NCI-H146 (cell line): ENCODE data around the gene MKI67.
"Not testable (repeated sequence)": the region's sequence is repeated elsewhere in the genome, so short reads cannot be mapped to it uniquely, and the experiment has no call there.

Source experiments
- DNase-seq: peaks from one replicate; lab custom pipeline; 2025; lab: John Stamatoyannopoulos, UW

Gene MKI67

GRCh38 chr10:128150045-128150493 lies 23.8 kb upstream of the MKI67 start:
- DNase-seq, result peak; percentile 52

- no peak for DNase-seq
Observed at GRCh38 chr10:128149267-128150014, 23.2 kb upstream of the MKI67 start.

- DNase-seq, result no peak
Observed at GRCh38 chr10:128147669-128148068, 21.4 kb upstream of the MKI67 start.

- DNase-seq, result no peak
Observed at GRCh38 chr10:128147064-128147463, 20.8 kb upstream of the MKI67 start.

GRCh38 chr10:128144547-128144946 lies 18.3 kb upstream of the MKI67 start:
- DNase-seq, result no peak

GRCh38 chr10:128143531-128143930 lies 17.3 kb upstream of the MKI67 start:
- no peak for DNase-seq

- no peak for DNase-seq
Observed at GRCh38 chr10:128140425-128140824, 14.2 kb upstream of the MKI67 start.

GRCh38 chr10:128138429-128138828 lies 12.2 kb upstream of the MKI67 start:
- DNase-seq, result not testable (repeated sequence)

- DNase-seq, result no peak
Observed at GRCh38 chr10:128137877-128138276, 11.7 kb upstream of the MKI67 start.

- no peak for DNase-seq
Observed at GRCh38 chr10:128130051-128130450, 3.8 kb upstream of the MKI67 start.

GRCh38 chr10:128128582-128128981 lies 2.4 kb upstream of the MKI67 start:
- DNase-seq, result no peak

GRCh38 chr10:128125416-128125943 lies 743 bp downstream of the MKI67 start:
- peak; percentile 10 for DNase-seq

- DNase-seq, result peak; percentile 4
Observed at GRCh38 chr10:128124813-128125403, 1.3 kb downstream of the MKI67 start.

- DNase-seq, result no peak
Observed at GRCh38 chr10:128123846-128124245, 2.4 kb downstream of the MKI67 start.

- DNase-seq, result no peak
Observed at GRCh38 chr10:128122931-128123330, 3.3 kb downstream of the MKI67 start.

- no peak for DNase-seq
Observed at GRCh38 chr10:128121750-128122412, 4.3 kb downstream of the MKI67 start.

- DNase-seq, result no peak
Observed at GRCh38 chr10:128116851-128117615, 9.2 kb downstream of the MKI67 start.

- DNase-seq, result no peak
Observed at GRCh38 chr10:128116187-128116586, 10.0 kb downstream of the MKI67 start.

GRCh38 chr10:128115356-128115755 lies 10.9 kb downstream of the MKI67 start:
- no peak for DNase-seq

- no peak for DNase-seq
Observed at GRCh38 chr10:128114901-128115300, 11.3 kb downstream of the MKI67 start.

- DNase-seq, result no peak
Observed at GRCh38 chr10:128113026-128113425, 13.2 kb downstream of the MKI67 start.

GRCh38 chr10:128111696-128112095 lies 14.5 kb downstream of the MKI67 start:
- DNase-seq, result no peak
